Natural killer cell (primary cell): Measurements from ENCODE around the gene TBC1D10A. TPM values are rescaled to one million over a fixed set of nuclear protein-coding genes. Genes with fewer than 3 reads are reported as not detected.
A peak's percentile ranks its signal among the peaks of the same experiment; 100 is the strongest.

ENCODE experiments used
- ATAC-seq, 3 donors: fragments of 150-1000 bp in 2 of 3; fragments of 200-7000 bp in 1 of 3; cut with Tn5 transposase; 1 replicate in 1 of 3; 2 replicates in 2 of 3; pipeline ENCODE4 v1.10.0; 2021; ENCODE audit warnings: mild to moderate bottlenecking in 2 of 3, moderate library complexity in 2 of 3
- DNase-seq, 2 donors: peaks; one replicate each; pipeline versions ENCODE4 v3.0.0 to v3.0.0-alpha.2; 2013 to 2021; ENCODE audit warnings: mixed read lengths in 1 of 2
- H3K27ac ChIP-seq: one replicate; pipeline ENCODE4 v1.5.1; 2013; ENCODE audit warnings: mild to moderate bottlenecking, low read length
- H3K27me3 ChIP-seq: one replicate; pipeline ENCODE4 v1.6.1; 2013; ENCODE audit warnings: low read length; ENCODE audit not compliant: control insufficient read depth, insufficient read depth
- H3K36me3 ChIP-seq: one replicate; pipeline ENCODE4 v1.6.1; 2013; ENCODE audit warnings: low read length; ENCODE audit not compliant: control insufficient read depth, insufficient read depth
- H3K4me1 ChIP-seq: one replicate; pipeline ENCODE4 v1.6.1; 2013; ENCODE audit warnings: low read length; ENCODE audit not compliant: control insufficient read depth, insufficient read depth
- H3K4me3 ChIP-seq: one replicate; pipeline ENCODE4 v1.5.1; 2013; ENCODE audit warnings: low read length
- H3K9me3 ChIP-seq: one replicate; pipeline ENCODE4 v1.6.1; 2013; ENCODE audit warnings: low read length; ENCODE audit not compliant: control insufficient read depth, insufficient read depth
- H3K27ac Mint-ChIP-seq, 2 donors: one replicate each; pipeline ENCODE4 v1.8.0; 2022; ENCODE audit warnings: mild to moderate bottlenecking in 2 of 2, mixed read lengths in 2 of 2, moderate library complexity in 1 of 2
- H3K27me3 Mint-ChIP-seq, 2 donors: one replicate each; pipeline ENCODE4 v1.8.0; 2022; ENCODE audit warnings: low read depth in 2 of 2, mixed read lengths in 2 of 2
- H3K36me3 Mint-ChIP-seq: one replicate; pipeline ENCODE4 v1.8.0; 2022; ENCODE audit warnings: mixed read lengths
- H3K4me1 Mint-ChIP-seq, 2 donors: one replicate each; pipeline ENCODE4 v1.8.0; 2022; ENCODE audit warnings: mixed read lengths in 2 of 2
- H3K4me3 Mint-ChIP-seq: one replicate; pipeline ENCODE4 v1.8.0; 2022; ENCODE audit warnings: mild to moderate bottlenecking, moderate library complexity, mixed read lengths
- H3K9me3 Mint-ChIP-seq, 2 donors: one replicate each; pipeline ENCODE4 v1.8.0; 2022; ENCODE audit warnings: mixed read lengths in 2 of 2
- WGBS: methylation state at CpG from one replicate; pipeline ENCODE4 v1.1.7; 2013; ENCODE audit warnings: missing lambda C conversion rate; ENCODE audit not compliant: insufficient coverage; 5-methylcytosine and 5-hydroxymethylcytosine counted together
- intact Hi-C: fragments of 100-400 bp; cut with micrococcal nuclease; formaldehyde crosslinking; loops from one replicate; pipeline ENCODE4 v1.14.2; 2022
- total RNA-seq, 4 donors: library from RNA; stranded (reverse); fragments of 120-200 nt in 1 of 4; gene quantifications; one replicate each; pipeline versions ENCODE4 v1.2.3 to v1.2.4, GENCODE V29; 2013 to 2022
- TF ChIP-seq, protein P1 (sequence below): fragments of 200-600 bp; IDR thresholded peaks from one replicate; pipeline ENCODE4 v1.8.0; 2022; ENCODE audit warnings: antibody characterized with exemption

The TBC1D10A gene
- total RNA-seq, 3 donors from 2014 or later (not counting 1 experiment from before 2014, with no cell fraction given): 38.9 to 48.0 (median 47.9) TPM

DNA sequence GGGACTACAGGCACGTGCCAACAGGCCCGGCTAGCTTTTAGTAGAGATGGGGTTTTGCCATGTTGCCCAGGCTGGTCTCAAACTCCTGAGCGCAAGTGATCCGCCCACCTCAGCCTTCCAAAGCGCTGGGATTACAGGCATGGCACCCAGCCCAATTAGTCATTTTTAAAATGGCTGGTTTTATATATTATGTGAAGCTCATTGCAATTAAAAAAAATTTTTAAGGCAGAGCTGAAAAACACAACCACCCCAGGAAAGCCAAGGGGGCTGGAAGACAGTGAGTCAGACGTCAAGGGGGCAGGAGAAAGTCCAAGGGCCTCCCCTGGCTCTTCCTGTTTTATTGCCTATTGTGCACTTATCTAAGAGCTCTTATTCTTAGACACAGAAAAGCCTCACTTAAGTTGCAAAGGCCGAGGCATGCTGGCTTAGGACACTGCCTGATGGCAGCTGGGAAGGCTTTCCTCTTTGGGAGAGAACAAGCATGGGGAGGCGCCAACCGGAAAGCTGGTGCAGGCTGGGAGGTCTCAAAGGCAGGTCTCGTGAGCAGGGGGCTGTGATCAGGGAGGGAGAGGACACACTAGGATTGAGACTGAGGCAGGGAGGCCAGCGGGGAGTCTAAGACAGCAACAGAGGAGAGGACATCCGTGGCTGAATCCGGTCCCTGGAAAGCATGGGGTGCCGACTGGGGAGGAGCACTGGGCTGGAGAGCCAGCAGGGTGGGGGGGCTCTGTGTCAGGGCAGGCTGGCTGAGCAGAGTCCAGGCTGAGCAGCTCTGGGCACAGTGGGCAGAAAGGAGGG is 49.0 kb downstream of the TBC1D10A start:
- WGBS: 73% methylated on average over 14 of the region's 14 CpGs
- H3K36me3 Mint-ChIP-seq: no peaks in the 10 kb centered on the region
- peaks cover 23 to 40% of the 10 kb centered on the region in 2 donors for H3K4me1 Mint-ChIP-seq
- H3K27me3 Mint-ChIP-seq: peaks cover 22 to 24% of the 10 kb centered on the region in 2 donors
- peak overlapping the region in 1 of 2 donors; percentile 7 for H3K27ac Mint-ChIP-seq
- no peaks in the 10 kb centered on the region for H3K36me3 ChIP-seq
- DNase-seq (no peak), ATAC-seq (no peak)
- H3K4me1 ChIP-seq: peaks cover 37% of the 10 kb centered on the region
- H3K27ac ChIP-seq: no peak overlapping the region
- no peaks in the 10 kb centered on the region for H3K9me3 Mint-ChIP-seq
- H3K4me3 ChIP-seq: no peak overlapping the region
- TF ChIP-seq, protein P1, sequence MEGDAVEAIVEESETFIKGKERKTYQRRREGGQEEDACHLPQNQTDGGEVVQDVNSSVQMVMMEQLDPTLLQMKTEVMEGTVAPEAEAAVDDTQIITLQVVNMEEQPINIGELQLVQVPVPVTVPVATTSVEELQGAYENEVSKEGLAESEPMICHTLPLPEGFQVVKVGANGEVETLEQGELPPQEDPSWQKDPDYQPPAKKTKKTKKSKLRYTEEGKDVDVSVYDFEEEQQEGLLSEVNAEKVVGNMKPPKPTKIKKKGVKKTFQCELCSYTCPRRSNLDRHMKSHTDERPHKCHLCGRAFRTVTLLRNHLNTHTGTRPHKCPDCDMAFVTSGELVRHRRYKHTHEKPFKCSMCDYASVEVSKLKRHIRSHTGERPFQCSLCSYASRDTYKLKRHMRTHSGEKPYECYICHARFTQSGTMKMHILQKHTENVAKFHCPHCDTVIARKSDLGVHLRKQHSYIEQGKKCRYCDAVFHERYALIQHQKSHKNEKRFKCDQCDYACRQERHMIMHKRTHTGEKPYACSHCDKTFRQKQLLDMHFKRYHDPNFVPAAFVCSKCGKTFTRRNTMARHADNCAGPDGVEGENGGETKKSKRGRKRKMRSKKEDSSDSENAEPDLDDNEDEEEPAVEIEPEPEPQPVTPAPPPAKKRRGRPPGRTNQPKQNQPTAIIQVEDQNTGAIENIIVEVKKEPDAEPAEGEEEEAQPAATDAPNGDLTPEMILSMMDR: no peak
- intact Hi-C loops: no loop called here
- no peaks in the 10 kb centered on the region for H3K9me3 ChIP-seq
- H3K27me3 ChIP-seq: no peaks in the 10 kb centered on the region
- H3K4me3 Mint-ChIP-seq: no peak overlapping the region

DNA sequence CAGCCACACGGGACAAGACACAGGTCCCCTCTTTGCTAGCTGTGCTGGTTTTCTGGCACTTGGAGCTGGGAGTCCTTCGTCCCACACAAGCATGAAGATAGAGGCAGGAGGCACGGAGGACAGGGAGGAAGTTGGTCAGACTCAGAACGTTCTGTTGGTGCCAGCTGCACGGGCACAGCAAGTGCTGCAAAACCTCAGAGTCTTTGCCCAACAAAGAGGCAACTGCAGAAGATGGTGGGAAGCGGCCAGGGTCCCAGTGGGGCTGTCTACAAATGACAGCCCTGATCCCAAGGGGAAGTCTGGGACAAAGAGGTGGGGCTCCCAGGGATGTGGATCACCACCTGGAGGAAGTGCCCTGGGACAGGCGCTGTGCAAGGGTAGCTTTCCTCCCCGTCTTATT is 50.7 kb downstream of the TBC1D10A start:
- H3K27me3 ChIP-seq: no peaks in the 10 kb centered on the region
- H3K9me3 Mint-ChIP-seq: no peaks in the 10 kb centered on the region
- H3K27me3 Mint-ChIP-seq: peaks cover 22 to 24% of the 10 kb centered on the region in 2 donors
- H3K4me3 ChIP-seq: no peak overlapping the region
- DNase-seq (no peak), ATAC-seq (no peak)
- no peaks in the 10 kb centered on the region for H3K36me3 ChIP-seq
- intact Hi-C loops: no loop called here
- H3K36me3 Mint-ChIP-seq: no peaks in the 10 kb centered on the region
- H3K27ac ChIP-seq: no peak overlapping the region
- H3K4me1 Mint-ChIP-seq: peaks cover 23 to 45% of the 10 kb centered on the region in 2 donors
- H3K27ac Mint-ChIP-seq: peak overlapping the region in 1 of 2 donors; percentile 76
- TF ChIP-seq, protein P1: no peak
- H3K4me1 ChIP-seq: peaks cover 30% of the 10 kb centered on the region
- H3K4me3 Mint-ChIP-seq: no peak overlapping the region
- 24% methylated on average over 8 of the region's 8 CpGs for WGBS
- no peaks in the 10 kb centered on the region for H3K9me3 ChIP-seq

DNA sequence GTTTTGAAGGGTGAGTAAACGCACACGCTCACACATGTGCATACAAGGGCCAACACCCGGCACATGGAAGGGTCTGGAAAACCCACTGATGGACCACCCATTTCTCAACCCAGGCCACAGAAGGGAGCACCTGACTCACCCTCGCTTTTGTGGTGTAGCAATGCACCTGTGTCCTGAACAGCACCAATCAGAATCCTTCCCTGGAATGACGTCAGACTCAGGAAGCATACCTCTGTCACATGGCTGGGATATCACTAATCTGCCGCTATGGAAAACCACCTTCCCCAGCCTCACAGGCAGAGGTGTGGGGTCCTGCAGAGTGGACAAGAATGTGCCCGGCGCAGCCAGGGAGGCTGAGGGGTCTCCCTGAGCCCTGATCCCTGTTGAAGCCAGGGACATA is 51.1 kb downstream of the TBC1D10A start:
- H3K9me3 Mint-ChIP-seq: no peaks in the 10 kb centered on the region
- intact Hi-C loops: no loop called here
- no peaks in the 10 kb centered on the region for H3K27me3 ChIP-seq
- peaks cover 22 to 24% of the 10 kb centered on the region in 2 donors for H3K27me3 Mint-ChIP-seq
- H3K27ac ChIP-seq: no peak overlapping the region
- no peaks in the 10 kb centered on the region for H3K9me3 ChIP-seq
- no peak overlapping the region for H3K4me3 Mint-ChIP-seq
- DNase-seq (peak in 1 of 2 donors; percentile 63), ATAC-seq (peak in 2 of 3 donors; percentile 22 to 52)
- TF ChIP-seq, protein P1: no peak
- no peaks in the 10 kb centered on the region for H3K36me3 Mint-ChIP-seq
- H3K4me3 ChIP-seq: no peak overlapping the region
- H3K27ac Mint-ChIP-seq: peak overlapping the region in 1 of 2 donors; percentile 76
- 53% methylated on average over 8 of the region's 8 CpGs for WGBS
- peaks cover 32% of the 10 kb centered on the region for H3K4me1 ChIP-seq
- no peaks in the 10 kb centered on the region for H3K36me3 ChIP-seq
- peaks cover 23 to 45% of the 10 kb centered on the region in 2 donors for H3K4me1 Mint-ChIP-seq
